Immature natural killer cell (primary cell): ENCODE results near the gene CDX1. TPM values are rescaled to one million over a fixed set of nuclear protein-coding genes. Genes with fewer than 3 reads are reported as not detected.

ENCODE experiments used
- DNase-seq, 3 donors: peaks; one replicate each; pipeline ENCODE4 v3.0.0; 2022; ENCODE audit warnings: mixed read lengths in 1 of 3
- H3K27ac Mint-ChIP-seq, 6 donors: one replicate each; pipeline ENCODE4 v1.8.0; 2020; ENCODE audit warnings: mixed read lengths in 6 of 6, mild to moderate bottlenecking in 5 of 6, inconsistent platforms in 4 of 6, moderate library complexity in 3 of 6
- H3K27me3 Mint-ChIP-seq, 3 donors: one replicate each; pipeline ENCODE4 v1.8.0; 2020 to 2021; ENCODE audit warnings: low read depth in 3 of 3, mild to moderate bottlenecking in 3 of 3, mixed read lengths in 3 of 3, moderate library complexity in 3 of 3, inconsistent platforms in 1 of 3
- H3K36me3 Mint-ChIP-seq, 3 donors: one replicate each; pipeline ENCODE4 v1.8.0; 2020; ENCODE audit warnings: mixed read lengths in 3 of 3, inconsistent platforms in 2 of 3, mild to moderate bottlenecking in 2 of 3
- H3K4me1 Mint-ChIP-seq, 2 donors: one replicate each; pipeline ENCODE4 v1.8.0; 2020; ENCODE audit warnings: inconsistent platforms in 2 of 2, mild to moderate bottlenecking in 2 of 2, mixed read lengths in 2 of 2, moderate library complexity in 1 of 2
- H3K4me3 Mint-ChIP-seq, 5 donors: one replicate each; pipeline ENCODE4 v1.8.0; 2020; ENCODE audit warnings: mild to moderate bottlenecking in 5 of 5, mixed read lengths in 5 of 5, inconsistent platforms in 3 of 5, moderate library complexity in 3 of 5
- H3K9me3 Mint-ChIP-seq, 6 donors: one replicate each; pipeline ENCODE4 v1.8.0; 2020; ENCODE audit warnings: mild to moderate bottlenecking in 6 of 6, mixed read lengths in 6 of 6, inconsistent platforms in 4 of 6, moderate library complexity in 3 of 6
- polyA plus RNA-seq, 3 donors: library from polyadenylated mRNA; unstranded; fragments of 300-500 nt; fragmentation: Illumina TruSeq; gene quantifications; one replicate each; pipeline ENCODE4 v1.2.3, GENCODE V29; 2021

CDX1 gene
- polyA plus RNA-seq, 3 donors from 2014 or later = not detected

DNA sequence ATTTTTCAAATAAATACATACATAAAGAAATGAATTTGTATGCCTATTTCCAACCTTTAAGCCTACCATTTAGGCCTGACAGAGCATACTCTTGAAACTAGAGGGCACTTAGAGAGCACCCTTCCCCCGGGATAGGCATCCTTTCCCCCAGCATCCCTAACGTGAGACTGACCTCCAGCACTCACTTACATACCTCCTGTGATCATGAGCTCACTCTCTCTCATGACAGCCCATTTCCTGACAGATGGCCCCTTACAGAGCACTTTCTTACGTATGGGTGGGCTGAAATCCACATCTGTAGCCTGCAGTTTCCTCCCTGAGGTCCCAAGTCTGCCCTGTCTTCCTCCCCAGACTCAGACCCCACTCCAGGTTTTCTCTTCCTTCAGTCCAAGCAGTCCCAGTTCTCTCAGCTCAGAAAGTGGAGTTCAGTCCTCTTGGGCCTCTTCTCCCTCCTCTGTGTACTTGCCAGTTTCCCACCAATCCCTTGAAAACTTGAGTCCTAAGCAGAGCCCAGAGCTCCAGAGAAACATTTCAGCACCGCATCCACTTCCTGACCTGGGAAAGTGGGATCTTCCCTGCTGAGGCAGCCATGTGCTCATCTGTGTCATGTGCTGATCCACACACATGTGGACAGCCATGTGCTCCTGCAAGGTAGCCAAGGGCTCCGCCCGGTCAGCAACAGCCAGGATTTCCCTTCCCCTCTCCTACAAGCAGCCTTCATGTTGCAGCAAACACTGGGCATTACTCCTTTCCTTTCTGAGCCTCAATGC, 2.2 kb upstream of the CDX1 start:
- Mint-ChIP-seq H3K36me3 (peaks cover 0 to 6% (median 0%) of the 10 kb centered on the region in 3 donors), H3K27me3 (peaks cover 9 to 23% (median 16%) of the 10 kb centered on the region in 3 donors), H3K4me3 (no peak overlapping the region), H3K27ac (peak overlapping the region in 1 of 6 donors; percentile 35), H3K4me1 (no peaks in the 10 kb centered on the region), H3K9me3 (no peaks in the 10 kb centered on the region)
- DNase-seq = no peak

DNA sequence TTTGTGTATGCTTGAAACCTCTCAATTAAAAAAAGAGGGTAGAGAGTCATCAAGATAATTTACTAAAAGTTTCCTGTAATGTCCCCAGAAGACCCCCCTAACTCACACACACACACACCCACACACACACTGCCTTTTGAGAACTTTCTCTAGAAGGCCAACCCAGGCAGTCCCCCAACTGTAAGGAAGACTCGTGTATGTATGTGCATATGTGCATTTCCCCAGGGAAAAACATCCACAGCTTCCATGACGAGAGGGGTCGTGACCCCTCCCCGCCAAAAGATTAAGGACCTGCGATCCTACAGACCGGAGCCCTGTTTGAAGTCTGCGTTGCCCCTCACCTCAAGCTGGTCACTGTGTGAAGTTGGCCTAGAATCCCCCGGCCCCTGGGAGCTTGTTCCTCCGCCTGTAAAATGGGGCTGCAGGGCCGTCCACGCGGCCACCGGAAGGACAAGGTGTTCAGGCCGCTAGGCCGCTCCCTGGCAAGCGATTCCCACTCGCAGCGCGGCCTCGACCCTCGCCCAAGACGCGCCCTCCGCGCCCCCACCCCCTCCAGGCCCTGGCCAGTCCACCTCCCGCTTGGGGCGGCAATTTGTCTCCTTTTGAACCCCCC, 435 bp upstream of the CDX1 start:
- no peak overlapping the region for H3K4me3 Mint-ChIP-seq
- no peak overlapping the region for H3K27ac Mint-ChIP-seq
- no peaks in the 10 kb centered on the region for H3K9me3 Mint-ChIP-seq
- no peaks in the 10 kb centered on the region for H3K4me1 Mint-ChIP-seq
- peaks cover 14 to 22% (median 15%) of the 10 kb centered on the region in 3 donors for H3K27me3 Mint-ChIP-seq
- H3K36me3 Mint-ChIP-seq = peaks cover 0 to 6% (median 0%) of the 10 kb centered on the region in 3 donors
- DNase-seq = no peak

DNA sequence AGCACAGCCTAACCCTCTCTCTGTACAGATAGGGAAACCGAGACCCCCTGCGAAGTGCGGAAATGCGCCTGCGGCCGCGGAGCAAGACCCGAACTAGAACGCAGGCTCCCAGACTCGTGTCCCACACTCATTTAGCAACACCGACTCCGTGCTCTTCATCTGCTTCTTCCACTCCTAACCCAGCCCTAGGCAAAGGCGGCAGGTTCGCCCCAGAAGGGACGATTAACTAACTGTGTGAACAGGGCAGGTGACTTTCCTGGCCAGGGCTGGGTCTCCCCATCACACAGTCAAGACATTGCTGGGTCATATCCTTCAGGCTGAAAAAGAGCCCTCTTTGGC, 903 bp downstream of the CDX1 start:
- Mint-ChIP-seq H3K27ac (no peak overlapping the region), H3K36me3 (peaks cover 0 to 6% (median 0%) of the 10 kb centered on the region in 3 donors), H3K27me3 (peaks cover 14 to 24% (median 15%) of the 10 kb centered on the region in 3 donors), H3K9me3 (no peaks in the 10 kb centered on the region), H3K4me1 (no peaks in the 10 kb centered on the region), H3K4me3 (peak overlapping the region in 1 of 5 donors; percentile 53)
- DNase-seq = no peak

DNA sequence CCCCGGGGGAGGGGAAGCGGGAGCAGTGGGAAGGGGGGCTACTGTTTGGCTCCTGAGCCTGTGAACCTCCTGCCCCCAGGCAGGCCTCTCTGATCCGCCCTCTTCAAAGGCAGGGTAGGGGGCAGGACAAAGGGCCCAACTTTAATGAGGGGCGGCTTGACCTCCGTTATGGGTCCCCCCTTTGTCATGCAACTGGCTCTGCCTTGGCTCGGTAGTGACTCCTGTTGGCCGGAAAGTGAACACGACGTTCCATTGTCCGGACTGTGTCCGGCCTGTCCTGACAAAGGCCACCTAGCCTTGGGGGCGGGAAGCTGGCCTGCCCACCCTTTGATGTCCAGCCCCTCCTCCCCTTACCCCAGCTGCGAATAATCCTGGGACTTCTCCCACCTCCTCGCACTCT, 1.3 kb downstream of the CDX1 start:
- Mint-ChIP-seq H3K36me3 (peaks cover 0 to 6% (median 0%) of the 10 kb centered on the region in 3 donors), H3K27ac (no peak overlapping the region), H3K9me3 (no peaks in the 10 kb centered on the region), H3K4me1 (no peaks in the 10 kb centered on the region), H3K27me3 (peaks cover 14 to 23% (median 15%) of the 10 kb centered on the region in 3 donors), H3K4me3 (no peak overlapping the region)
- DNase-seq = no peak

DNA sequence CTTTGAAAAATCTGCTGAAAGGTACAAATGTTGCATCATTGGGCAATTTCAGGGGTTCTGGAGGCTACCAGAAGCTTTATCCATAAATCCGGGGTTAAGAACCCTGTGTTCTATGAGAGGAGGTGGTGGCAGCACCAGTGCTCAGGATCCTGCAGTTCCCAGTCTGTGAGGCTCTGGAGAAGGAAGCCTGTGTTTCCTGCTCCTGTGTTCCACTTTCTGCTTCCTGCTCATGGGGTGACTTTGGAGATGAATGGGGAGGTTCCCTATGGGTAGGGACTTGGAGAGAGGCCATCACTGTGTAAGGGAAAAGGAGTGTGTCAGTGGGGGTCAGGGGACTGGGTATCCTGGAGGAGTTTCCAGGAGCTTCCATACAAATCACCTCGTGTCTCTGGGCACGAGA, 2.3 kb downstream of the CDX1 start:
- H3K27me3 Mint-ChIP-seq = peaks cover 14 to 23% (median 18%) of the 10 kb centered on the region in 3 donors
- H3K9me3 Mint-ChIP-seq = no peaks in the 10 kb centered on the region
- H3K4me1 Mint-ChIP-seq = no peaks in the 10 kb centered on the region
- H3K27ac Mint-ChIP-seq = no peak overlapping the region
- no peak overlapping the region for H3K4me3 Mint-ChIP-seq
- no peak for DNase-seq
- peaks cover 0 to 6% (median 0%) of the 10 kb centered on the region in 3 donors for H3K36me3 Mint-ChIP-seq

DNA sequence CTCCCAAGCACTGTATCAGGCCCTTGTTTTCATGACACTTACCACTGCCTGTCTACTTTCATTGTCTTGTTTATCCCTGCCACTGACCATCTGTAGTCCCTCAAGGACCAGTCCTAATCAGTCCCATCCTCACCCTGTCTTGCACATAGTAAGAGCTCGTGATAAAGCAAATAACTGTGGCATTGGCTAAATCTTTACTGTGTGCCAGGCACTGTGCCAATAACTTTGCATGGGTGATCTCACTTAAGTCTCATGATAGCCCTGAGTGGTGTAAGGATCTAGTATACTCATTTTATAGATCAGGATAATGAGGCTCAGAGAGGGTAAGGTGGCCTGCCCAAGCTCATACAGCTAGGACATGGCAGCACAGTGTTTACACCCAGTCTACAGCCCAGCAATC, 5.6 kb downstream of the CDX1 start:
- no peak overlapping the region for H3K27ac Mint-ChIP-seq
- H3K27me3 Mint-ChIP-seq = peaks cover 11 to 15% (median 12%) of the 10 kb centered on the region in 3 donors
- H3K4me1 Mint-ChIP-seq = no peaks in the 10 kb centered on the region
- DNase-seq = no peak
- no peaks in the 10 kb centered on the region for H3K36me3 Mint-ChIP-seq
- no peaks in the 10 kb centered on the region for H3K9me3 Mint-ChIP-seq
- no peak overlapping the region for H3K4me3 Mint-ChIP-seq

DNA sequence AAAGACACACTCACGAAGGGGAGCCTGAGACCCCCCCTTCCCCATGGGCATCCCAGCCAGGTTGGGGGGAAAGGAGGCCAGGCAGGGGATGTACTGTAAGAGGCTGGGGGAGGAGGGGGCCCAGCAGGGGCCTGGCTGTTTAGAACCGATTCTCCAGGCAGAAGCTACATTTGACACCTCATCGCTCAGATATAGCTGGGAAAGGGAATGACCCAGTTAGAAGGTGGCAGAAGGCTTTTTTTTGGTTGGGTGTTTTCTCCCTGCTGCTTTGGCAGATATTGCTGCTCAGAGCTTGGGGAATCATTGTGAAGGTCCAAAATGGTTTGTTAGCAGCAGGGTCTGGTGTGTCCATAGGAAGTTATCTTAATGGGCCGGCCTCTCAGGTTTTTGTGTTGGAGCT, 6.0 kb downstream of the CDX1 start:
- no peak for DNase-seq
- Mint-ChIP-seq H3K27me3 (peaks cover 8 to 13% (median 12%) of the 10 kb centered on the region in 3 donors), H3K4me1 (no peaks in the 10 kb centered on the region), H3K4me3 (no peak overlapping the region), H3K27ac (no peak overlapping the region), H3K36me3 (no peaks in the 10 kb centered on the region), H3K9me3 (no peaks in the 10 kb centered on the region)

DNA sequence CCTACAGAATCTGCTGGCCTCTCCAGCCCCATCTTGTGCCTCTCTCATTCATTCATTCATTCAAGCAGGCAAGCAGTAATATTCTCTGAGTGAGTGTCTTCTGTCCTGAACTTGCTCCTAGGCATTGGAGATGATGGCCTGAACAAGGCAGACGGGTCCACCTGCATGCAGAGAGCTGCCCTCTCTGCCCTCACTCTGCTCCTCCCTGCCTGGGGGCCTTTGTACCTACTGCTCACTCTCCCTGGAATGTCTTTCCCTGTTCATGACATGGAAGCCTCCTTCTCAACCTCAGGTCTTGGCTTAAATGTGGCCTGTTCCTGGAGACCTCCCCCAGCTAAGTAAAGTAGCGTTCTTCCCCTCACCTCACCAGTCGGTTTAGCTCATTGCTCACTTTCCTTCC, 6.6 kb downstream of the CDX1 start:
- H3K36me3 Mint-ChIP-seq = no peaks in the 10 kb centered on the region
- no peaks in the 10 kb centered on the region for H3K4me1 Mint-ChIP-seq
- no peak overlapping the region for H3K4me3 Mint-ChIP-seq
- H3K27me3 Mint-ChIP-seq = peaks cover 8 to 12% (median 11%) of the 10 kb centered on the region in 3 donors
- H3K9me3 Mint-ChIP-seq = no peaks in the 10 kb centered on the region
- DNase-seq = no peak
- no peak overlapping the region for H3K27ac Mint-ChIP-seq

DNA sequence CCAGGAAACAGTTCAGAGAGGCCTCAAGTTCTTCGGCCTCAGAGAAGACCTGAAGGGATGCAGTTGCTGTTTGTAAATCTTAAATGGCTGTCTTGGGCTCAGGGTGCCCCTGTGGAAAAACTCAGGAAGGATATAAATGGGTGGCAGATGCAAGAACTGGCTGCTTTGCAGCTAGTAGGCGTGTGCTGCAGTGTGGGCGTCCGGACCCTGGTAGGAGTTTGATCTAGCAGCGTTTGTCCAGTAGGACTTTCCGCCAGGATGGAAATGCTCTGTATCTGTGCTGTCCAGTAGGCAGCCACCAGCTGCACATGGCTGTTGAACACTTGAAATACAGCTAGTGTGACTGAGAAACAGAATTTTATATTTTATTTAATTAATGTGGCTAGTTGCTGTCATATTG, 7.7 kb downstream of the CDX1 start:
- H3K4me1 Mint-ChIP-seq = no peaks in the 10 kb centered on the region

DNA sequence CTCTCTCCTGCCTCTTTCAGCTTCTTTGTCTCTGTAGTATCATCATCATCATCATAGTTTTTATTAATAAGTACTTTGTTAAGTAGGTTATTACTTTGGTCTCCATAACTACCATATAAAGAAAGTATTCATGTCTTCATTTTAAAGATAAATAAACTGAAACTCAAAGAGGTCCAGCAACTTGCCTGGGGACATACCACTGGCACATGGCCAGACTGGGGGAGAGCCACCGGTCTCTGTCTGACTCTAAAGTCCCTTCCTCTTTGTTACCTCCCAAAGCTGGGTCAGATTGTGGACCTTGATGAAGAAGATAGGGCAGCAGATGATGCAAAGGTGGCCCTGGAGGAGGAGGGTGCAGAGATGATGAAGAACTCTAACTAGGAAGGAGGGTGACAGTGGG, 8.5 kb downstream of the CDX1 start:
- Mint-ChIP-seq H3K27ac (no peak overlapping the region), H3K4me1 (no peaks in the 10 kb centered on the region), H3K27me3 (peaks cover 2 to 9% (median 9%) of the 10 kb centered on the region in 3 donors), H3K9me3 (no peaks in the 10 kb centered on the region), H3K36me3 (no peaks in the 10 kb centered on the region), H3K4me3 (no peak overlapping the region)
- no peak for DNase-seq

More for the DNA sequence above, 7.7 kb downstream of the CDX1 start:
- no peaks in the 10 kb centered on the region for H3K9me3 Mint-ChIP-seq
- DNase-seq = no peak
- H3K4me3 Mint-ChIP-seq = no peak overlapping the region
- H3K27ac Mint-ChIP-seq = no peak overlapping the region
- no peaks in the 10 kb centered on the region for H3K36me3 Mint-ChIP-seq
- peaks cover 4 to 11% (median 9%) of the 10 kb centered on the region in 3 donors for H3K27me3 Mint-ChIP-seq

DNA sequence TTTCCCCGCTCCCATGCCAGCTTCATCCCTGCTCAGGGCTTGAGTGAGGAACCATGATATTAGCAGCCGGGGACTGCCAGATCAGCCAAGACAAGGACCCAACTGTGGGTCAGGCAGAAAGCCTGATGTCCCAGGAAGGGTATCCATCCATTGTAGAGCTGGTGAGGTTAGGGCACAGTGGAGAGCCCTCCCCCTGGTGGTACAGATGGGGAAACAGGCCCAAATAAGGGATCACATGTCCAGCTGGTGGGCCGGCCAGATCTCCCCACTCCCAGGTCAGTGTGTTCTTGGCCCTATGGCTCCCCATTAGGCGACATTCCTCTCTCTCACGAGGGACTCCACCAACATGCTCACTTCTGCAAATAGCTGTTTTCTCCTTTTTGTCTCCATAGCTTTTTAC, 9.0 kb downstream of the CDX1 start:
- no peaks in the 10 kb centered on the region for H3K9me3 Mint-ChIP-seq
- no peak overlapping the region for H3K27ac Mint-ChIP-seq
- H3K4me1 Mint-ChIP-seq = no peaks in the 10 kb centered on the region
- no peak for DNase-seq
- peaks cover 2 to 9% (median 6%) of the 10 kb centered on the region in 3 donors for H3K27me3 Mint-ChIP-seq
- no peak overlapping the region for H3K4me3 Mint-ChIP-seq
- H3K36me3 Mint-ChIP-seq = no peaks in the 10 kb centered on the region

DNA sequence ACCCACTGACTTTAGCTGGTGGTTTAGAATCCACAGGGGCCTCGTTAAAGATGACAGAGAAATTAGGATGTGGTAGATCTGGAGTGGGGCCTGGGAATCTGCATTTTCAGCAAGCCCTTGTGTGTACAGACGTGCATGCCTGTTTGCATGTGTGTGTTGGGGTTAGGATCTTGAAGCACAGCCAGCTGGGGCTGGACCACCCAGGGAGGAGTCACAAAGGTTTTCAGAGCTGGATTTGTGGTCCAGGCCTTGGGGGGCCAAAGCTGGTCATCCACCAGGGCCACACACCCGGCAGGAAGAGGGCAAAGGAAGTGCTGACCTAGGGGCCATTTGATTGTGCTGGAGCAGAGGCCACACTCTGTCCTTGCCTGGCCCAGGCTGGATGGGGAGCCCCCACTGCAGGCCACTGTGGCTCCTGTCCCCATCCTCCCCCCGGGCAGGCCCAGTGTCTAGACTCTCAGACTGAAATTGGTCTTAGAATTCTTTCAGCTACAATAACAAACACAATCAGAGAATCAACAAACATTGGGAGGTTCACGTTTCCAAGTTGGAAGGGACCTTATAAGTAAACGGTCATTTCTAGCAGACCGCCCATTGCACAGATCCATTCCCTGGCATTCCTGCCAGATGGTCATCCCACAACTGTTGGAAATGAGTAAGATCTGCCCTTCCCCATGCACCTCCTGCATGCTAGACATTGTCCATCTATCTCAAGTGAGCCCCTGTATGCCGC, 10.3 kb downstream of the CDX1 start:
- Mint-ChIP-seq H3K4me1 (no peaks in the 10 kb centered on the region), H3K27ac (no peak overlapping the region), H3K4me3 (no peak overlapping the region), H3K9me3 (no peaks in the 10 kb centered on the region), H3K27me3 (peaks cover 2 to 9% (median 6%) of the 10 kb centered on the region in 3 donors), H3K36me3 (no peaks in the 10 kb centered on the region)
- DNase-seq = no peak

DNA sequence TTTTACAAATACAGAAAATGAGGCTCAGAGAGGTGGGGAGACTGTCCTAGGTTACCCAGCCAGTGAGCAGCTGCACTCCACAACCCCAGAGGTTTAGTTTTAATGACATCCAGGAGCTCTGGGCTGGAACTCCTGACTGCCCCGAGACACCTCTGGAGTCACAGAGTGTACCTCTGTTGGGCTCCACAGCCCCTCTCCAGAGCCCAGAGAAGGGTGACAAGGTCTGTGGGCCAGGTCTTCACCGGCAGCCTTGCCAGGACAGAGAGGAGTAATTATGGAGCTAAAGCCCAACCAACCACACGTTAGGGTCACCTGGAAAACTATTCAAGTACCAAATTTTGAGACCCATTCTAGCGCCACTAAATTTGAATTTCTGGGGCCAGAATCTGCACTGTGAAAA, 11.1 kb downstream of the CDX1 start:
- peaks cover 0 to 9% (median 6%) of the 10 kb centered on the region in 3 donors for H3K27me3 Mint-ChIP-seq
- no peak for DNase-seq
- no peaks in the 10 kb centered on the region for H3K9me3 Mint-ChIP-seq
- no peaks in the 10 kb centered on the region for H3K36me3 Mint-ChIP-seq
- H3K27ac Mint-ChIP-seq = no peak overlapping the region
- H3K4me3 Mint-ChIP-seq = no peak overlapping the region
- no peaks in the 10 kb centered on the region for H3K4me1 Mint-ChIP-seq

DNA sequence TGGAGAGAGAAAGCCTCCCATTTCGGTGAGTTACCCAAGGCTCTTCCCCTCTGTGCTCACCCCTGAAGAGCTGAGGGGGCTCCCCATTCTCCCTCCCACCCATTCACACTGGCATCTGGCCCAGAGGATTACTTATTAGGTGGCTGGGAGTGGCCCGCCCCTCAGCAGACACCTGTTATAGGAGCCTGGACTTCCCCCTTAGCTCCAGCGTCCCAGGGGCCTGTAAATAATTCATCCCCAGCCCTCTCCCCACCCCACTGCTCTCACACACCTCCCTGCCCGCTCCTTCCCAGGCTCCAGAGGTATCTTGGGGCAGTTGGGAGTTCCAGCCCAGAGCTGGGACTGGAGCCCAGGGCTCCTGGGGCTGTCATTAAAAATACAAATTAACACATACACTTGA, 11.7 kb downstream of the CDX1 start:
- no peak overlapping the region for H3K27ac Mint-ChIP-seq
- H3K4me1 Mint-ChIP-seq = no peaks in the 10 kb centered on the region
- no peaks in the 10 kb centered on the region for H3K9me3 Mint-ChIP-seq
- no peak for DNase-seq
- H3K27me3 Mint-ChIP-seq = peaks cover 2 to 9% (median 5%) of the 10 kb centered on the region in 3 donors
- H3K4me3 Mint-ChIP-seq = no peak overlapping the region
- no peaks in the 10 kb centered on the region for H3K36me3 Mint-ChIP-seq
